ENCODE data around the gene SHISA9.

GRCh38 chr16:12903407-12904328 lies 2.3 kb downstream of the SHISA9 start:
- TF ChIP-seq CTCF (IDR thresholded peaks at IDR 0.05) (no peak), EHMT2 (IDR thresholded peaks at IDR 0.05; ENCODE audit: low read depth) (no peak), FOSL2 (IDR thresholded peaks at IDR 0.05) (no peak), FOSL2 (CRISPR knock-in tag; IDR thresholded peaks at IDR 0.05) (no peak), JUNB (IDR thresholded peaks at IDR 0.05) (no peak), EP300 (IDR thresholded peaks at IDR 0.05) (no peak), POLR2A (IDR thresholded peaks at IDR 0.05; ENCODE audit: low read length) (no peak), PHF8 (IDR thresholded peaks at IDR 0.05; ENCODE audit: borderline replicate concordance, low read depth) (no peak), SMC3 (IDR thresholded peaks at IDR 0.05) (no peak), MAX (IDR thresholded peaks at IDR 0.05) (no peak), USF2 (IDR thresholded peaks at IDR 0.05) (no peak)
- TF ChIP-seq, protein P1, sequence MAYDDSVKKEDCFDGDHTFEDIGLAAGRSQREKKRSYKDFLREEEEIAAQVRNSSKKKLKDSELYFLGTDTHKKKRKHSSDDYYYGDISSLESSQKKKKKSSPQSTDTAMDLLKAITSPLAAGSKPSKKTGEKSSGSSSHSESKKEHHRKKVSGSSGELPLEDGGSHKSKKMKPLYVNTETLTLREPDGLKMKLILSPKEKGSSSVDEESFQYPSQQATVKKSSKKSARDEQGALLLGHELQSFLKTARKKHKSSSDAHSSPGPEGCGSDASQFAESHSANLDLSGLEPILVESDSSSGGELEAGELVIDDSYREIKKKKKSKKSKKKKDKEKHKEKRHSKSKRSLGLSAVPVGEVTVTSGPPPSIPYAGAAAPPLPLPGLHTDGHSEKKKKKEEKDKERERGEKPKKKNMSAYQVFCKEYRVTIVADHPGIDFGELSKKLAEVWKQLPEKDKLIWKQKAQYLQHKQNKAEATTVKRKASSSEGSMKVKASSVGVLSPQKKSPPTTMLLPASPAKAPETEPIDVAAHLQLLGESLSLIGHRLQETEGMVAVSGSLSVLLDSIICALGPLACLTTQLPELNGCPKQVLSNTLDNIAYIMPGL (CRISPR knock-in tag; IDR thresholded peaks at IDR 0.05; ENCODE audit: borderline replicate concordance), result no peak

Measured in A549 (cell line).